Endothelial cell of umbilical vein (primary cell): ENCODE measurements around the gene IFNL3. TPM values are rescaled to one million over a fixed set of nuclear protein-coding genes. Genes with fewer than 3 reads are reported as not detected.

Experiments used
- BruUV-seq: library from RNA; stranded (reverse); fragments of 400-500 nt; replicated peaks from 2 replicates; lab custom pipeline; 2021; lab: Mats Ljungman, UMichigan
- CTCF ChIA-PET: fragments of 300-600, 350-600 bp; sonication (Branson Sonifier 250); formaldehyde crosslinking; loops from one replicate; lab custom pipeline; 2021; ENCODE audit warnings: antibody characterized with exemption, inconsistent platforms; lab: Charles Lee
- POLR2A ChIA-PET: fragments of 300-600, 350-600 bp; sonication (Branson Sonifier 250); formaldehyde crosslinking; loops from one replicate; lab custom pipeline; 2021; ENCODE audit warnings: antibody characterized with exemption, inconsistent platforms; lab: Charles Lee
- DNase-seq: peaks from one replicate; pipeline ENCODE4 v3.0.0-alpha.2; 2011; ENCODE audit warnings: low read depth, low spot score
- FAIRE-seq: peaks from 2 replicates; lab custom pipeline; 2011; peaks lifted over from hg19 to GRCh38; lab: Jason Lieb, UNC
- H2AFZ ChIP-seq: 2 replicates; pipeline ENCODE4 v1.6.0; 2012; ENCODE audit warnings: low read depth, low read length, control low read depth, inconsistent platforms
- H3K27ac ChIP-seq: 2 replicates; pipeline ENCODE4 v1.5.1; 2011; ENCODE audit warnings: low read depth, mild to moderate bottlenecking, control low read depth, low read length, moderate library complexity; ENCODE audit not compliant: insufficient read depth
- H3K27me3 ChIP-seq, 2 experiments: 2 replicates each; pipeline versions ENCODE4 v1.6.0 to v1.6.1; 2011; ENCODE audit warnings: low read length in 2 of 2, mixed read lengths in 1 of 2; ENCODE audit not compliant: control insufficient read depth in 2 of 2, insufficient read depth in 2 of 2
- H3K36me3 ChIP-seq, 2 experiments: 2 replicates in 1 of 2; 3 replicates in 1 of 2; pipeline ENCODE4 v1.5.1; 2011; ENCODE audit warnings: low read length in 2 of 2, mild to moderate bottlenecking in 1 of 2, moderate library complexity in 1 of 2; ENCODE audit not compliant: control insufficient read depth in 2 of 2, insufficient read depth in 2 of 2; ENCODE audit errors: extremely low read depth in 1 of 2
- H3K4me1 ChIP-seq: 3 replicates; pipeline ENCODE4 v1.5.1; 2011; ENCODE audit warnings: mild to moderate bottlenecking, low read length; ENCODE audit not compliant: control insufficient read depth, insufficient read depth; ENCODE audit errors: extremely low read depth
- H3K4me2 ChIP-seq: 2 replicates; pipeline ENCODE4 v1.6.1; 2011; ENCODE audit warnings: low read length, control low read depth, mixed read lengths; ENCODE audit not compliant: insufficient read depth
- H3K4me3 ChIP-seq, 3 experiments: fragments of 200-600 bp in 1 of 3; sonication (generic), shearing (Covaris generic) in 1 of 3; replicated peaks in 1 of 3; 2 replicates each; pipeline ENCODE4 v1.5.1; 2011 to 2016; ENCODE audit warnings: control low read depth in 3 of 3, low read length in 3 of 3, mild to moderate bottlenecking in 2 of 3, inconsistent platforms in 1 of 3, low read depth in 1 of 3, moderate library complexity in 1 of 3; ENCODE audit not compliant: insufficient read depth in 1 of 3
- H3K79me2 ChIP-seq: 2 replicates; pipeline ENCODE4 v1.6.0; 2012; ENCODE audit warnings: low read length, inconsistent platforms; ENCODE audit not compliant: control insufficient read depth, insufficient read depth
- H3K9ac ChIP-seq: replicated peaks from 2 replicates; pipeline ENCODE3; 2011; ENCODE audit warnings: low read length, control low read depth; ENCODE audit not compliant: insufficient read depth; ENCODE audit errors: extremely low read depth
- H3K9me1 ChIP-seq: replicated peaks from 3 replicates; pipeline ENCODE4 v1.6.0; 2011; ENCODE audit warnings: mild to moderate bottlenecking, low read length; ENCODE audit not compliant: control insufficient read depth, insufficient read depth; ENCODE audit errors: extremely low read depth
- H3K9me3 ChIP-seq: replicated peaks from 2 replicates; pipeline ENCODE4 v1.5.1; 2012; ENCODE audit warnings: low read length, inconsistent platforms; ENCODE audit not compliant: control insufficient read depth, insufficient read depth
- H4K20me1 ChIP-seq: replicated peaks from 2 replicates; pipeline ENCODE3; 2011; ENCODE audit warnings: mild to moderate bottlenecking, low read length; ENCODE audit not compliant: control insufficient read depth, insufficient read depth; ENCODE audit errors: extremely low read depth
- GATA2 ChIP-seq: IDR thresholded peaks from 2 replicates; pipeline ENCODE4 v1.7.0; 2011; ENCODE audit warnings: low read depth, mild to moderate bottlenecking, moderate library complexity, mixed read lengths, low read length; ENCODE audit not compliant: insufficient read length, insufficient read depth
- JUN ChIP-seq: IDR thresholded peaks from 2 replicates; pipeline ENCODE4 v1.6.1; 2011; ENCODE audit warnings: borderline replicate concordance, low read depth; ENCODE audit not compliant: insufficient read length, insufficient read depth
- MAX ChIP-seq: IDR thresholded peaks from 2 replicates; pipeline ENCODE4 v1.6.1; 2011; ENCODE audit not compliant: insufficient read depth, insufficient read length
- POLR2A ChIP-seq: IDR thresholded peaks from 2 replicates; pipeline ENCODE4 v1.6.1; 2012; ENCODE audit warnings: low read depth, mild to moderate bottlenecking, control low read depth, low read length
- POLR2AphosphoS5 ChIP-seq: IDR thresholded peaks from 2 replicates; pipeline ENCODE4 v1.6.1; 2012; ENCODE audit warnings: low read depth, mild to moderate bottlenecking, control low read depth, low read length, moderate library complexity; ENCODE audit not compliant: insufficient read depth
- dilution Hi-C: fragments of 300-500 bp; cut with MboI; formaldehyde crosslinking; loops from one replicate; pipeline ENCODE4 v1.15.0; 2019; ENCODE audit warnings: low sequenced_read_pairs; ENCODE audit not compliant: extremely low pct_ligation_motif_present
- intact Hi-C: fragments of 100-400 bp; cut with micrococcal nuclease; formaldehyde crosslinking; loops from one replicate; pipeline ENCODE4 v1.10.0; 2022
- polyA plus RNA-seq, 4 experiments: library from polyadenylated mRNA; depleted of rRNA in 3 of 4; stranded (reverse) in 3 of 4; unstranded in 1 of 4; fragments of >200 nt; gene quantifications; 2 replicates each; pipeline versions ENCODE4 v1.2.1 to v1.2.3, GENCODE V29; 2011 to 2012; ENCODE audit warnings: missing spikeins in 1 of 4
- total RNA-seq: library from RNA; stranded (reverse); gene quantifications from 2 replicates; pipeline ENCODE4 v1.2.3, GENCODE V29; 2021
- TF ChIP-seq, protein P1 (sequence below), 2 donors: IDR thresholded peaks; 1 replicate in 1 of 2; 2 replicates in 1 of 2; pipeline ENCODE4 v1.5.1; 2011; ENCODE audit warnings: low read length in 2 of 2, mild to moderate bottlenecking in 2 of 2, moderate library complexity in 2 of 2, control low read depth in 1 of 2, inconsistent platforms in 1 of 2, low read depth in 1 of 2; ENCODE audit not compliant: insufficient read depth in 1 of 2; ENCODE audit errors: extremely low read depth in 1 of 2

Gene IFNL3
- total and polyA plus RNA-seq, 2 donors (not counting 3 experiments of a cell fraction or from before 2014, with no cell fraction given): not detected

GRCh38 chr19:39200803-39201115, 44.0 kb downstream of the IFNL3 start:
- H2AFZ ChIP-seq: no peak overlapping the region
- intact Hi-C loops: no loop called here
- dilution Hi-C loops: no loop called here
- TF ChIP-seq GATA2 (no peak), POLR2A (no peak), JUN (no peak)
- DNase-seq: no peak
- H3K79me2 ChIP-seq: no peaks in the 10 kb centered on the region
- no peak overlapping the region for H3K27ac ChIP-seq
- H3K4me3 ChIP-seq: no peak overlapping the region
- H3K9ac ChIP-seq: no peak overlapping the region
- no peaks in the 10 kb centered on the region for H3K9me1 ChIP-seq
- no peaks in the 10 kb centered on the region for H4K20me1 ChIP-seq
- no peak overlapping the region for H3K4me2 ChIP-seq
- no peaks in the 10 kb centered on the region for H3K9me3 ChIP-seq
- H3K4me1 ChIP-seq: no peaks in the 10 kb centered on the region
- FAIRE-seq: no peak
- no peaks in the 10 kb centered on the region for H3K36me3 ChIP-seq
- no TSS peak for BruUV-seq
- POLR2A ChIA-PET: no interaction called here
- CTCF ChIA-PET: no interaction called here
- peaks cover 36 to 45% of the 10 kb centered on the region in 2 experiments for H3K27me3 ChIP-seq

DNA sequence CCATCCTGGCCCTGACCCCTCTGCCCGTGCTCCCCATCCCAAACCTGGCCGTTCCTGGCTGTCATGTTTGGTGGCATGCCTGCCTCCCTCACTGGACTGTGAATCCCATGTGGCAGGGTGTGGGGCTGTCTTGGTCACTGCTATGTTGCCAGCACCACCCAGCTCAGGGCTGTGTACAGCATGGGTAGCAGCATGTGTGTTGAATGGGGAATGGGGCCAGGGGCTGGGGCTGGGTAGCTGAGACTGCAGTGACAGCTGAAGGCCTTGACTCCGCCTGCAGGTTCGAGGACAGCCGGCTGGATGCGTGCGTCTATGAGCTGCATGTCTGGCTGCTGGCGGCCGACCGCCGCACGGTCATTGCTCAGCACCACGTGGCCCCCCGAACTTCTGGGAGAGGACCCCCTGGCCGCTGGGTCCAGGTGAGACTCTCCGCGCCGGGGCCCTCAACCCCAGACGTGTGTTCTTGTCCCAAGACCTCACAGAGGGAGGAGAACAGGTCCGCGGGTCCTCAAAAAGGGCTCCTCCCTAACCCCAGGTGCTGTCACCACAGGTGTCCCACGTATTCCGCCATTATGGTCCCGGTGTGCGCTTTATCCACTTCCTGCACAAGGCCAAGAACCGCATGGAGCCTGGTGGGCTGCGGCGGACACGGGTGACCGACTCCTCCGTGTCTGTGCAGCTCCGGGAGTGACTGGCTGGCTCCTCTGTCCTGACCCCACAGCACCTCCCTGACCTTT, 44.6 kb downstream of the IFNL3 start:
- CTCF ChIA-PET: no interaction called here
- H3K27me3 ChIP-seq: peaks cover 40 to 47% of the 10 kb centered on the region in 2 experiments

More for the DNA sequence above, 44.6 kb downstream of the IFNL3 start:
- Histone ChIP-seq H3K4me2 (no peak overlapping the region), H4K20me1 (no peaks in the 10 kb centered on the region), H3K27ac (no peak overlapping the region), H3K4me1 (no peaks in the 10 kb centered on the region), H3K36me3 (no peaks in the 10 kb centered on the region), H3K9me3 (no peaks in the 10 kb centered on the region), H2AFZ (no peak overlapping the region), H3K9me1 (no peaks in the 10 kb centered on the region), H3K9ac (no peak overlapping the region), H3K4me3 (no peak overlapping the region), H3K79me2 (no peaks in the 10 kb centered on the region)
- TF ChIP-seq POLR2AphosphoS5 (no peak), MAX (no peak)
- TF ChIP-seq, protein P1, sequence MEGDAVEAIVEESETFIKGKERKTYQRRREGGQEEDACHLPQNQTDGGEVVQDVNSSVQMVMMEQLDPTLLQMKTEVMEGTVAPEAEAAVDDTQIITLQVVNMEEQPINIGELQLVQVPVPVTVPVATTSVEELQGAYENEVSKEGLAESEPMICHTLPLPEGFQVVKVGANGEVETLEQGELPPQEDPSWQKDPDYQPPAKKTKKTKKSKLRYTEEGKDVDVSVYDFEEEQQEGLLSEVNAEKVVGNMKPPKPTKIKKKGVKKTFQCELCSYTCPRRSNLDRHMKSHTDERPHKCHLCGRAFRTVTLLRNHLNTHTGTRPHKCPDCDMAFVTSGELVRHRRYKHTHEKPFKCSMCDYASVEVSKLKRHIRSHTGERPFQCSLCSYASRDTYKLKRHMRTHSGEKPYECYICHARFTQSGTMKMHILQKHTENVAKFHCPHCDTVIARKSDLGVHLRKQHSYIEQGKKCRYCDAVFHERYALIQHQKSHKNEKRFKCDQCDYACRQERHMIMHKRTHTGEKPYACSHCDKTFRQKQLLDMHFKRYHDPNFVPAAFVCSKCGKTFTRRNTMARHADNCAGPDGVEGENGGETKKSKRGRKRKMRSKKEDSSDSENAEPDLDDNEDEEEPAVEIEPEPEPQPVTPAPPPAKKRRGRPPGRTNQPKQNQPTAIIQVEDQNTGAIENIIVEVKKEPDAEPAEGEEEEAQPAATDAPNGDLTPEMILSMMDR (IDR thresholded peaks at IDR 0.05; ENCODE audit: extremely low read depth in 1 of 2, insufficient read depth in 1 of 2, low read depth in 1 of 2, low read length in 2 of 2): no peak
- dilution Hi-C loops (no loop called here), intact Hi-C loops (no loop called here)
- DNase-seq (no peak), FAIRE-seq (no peak)
- BruUV-seq: no TSS peak
- POLR2A ChIA-PET: no interaction called here
